ENCODE measurements around the gene FAM227B. TPM values are rescaled to one million over a fixed set of nuclear protein-coding genes. Genes with fewer than 3 reads are reported as not detected.

Gene FAM227B
- total and polyA plus RNA-seq, 10 donors = 4.1 to 7.5 (median 5.2) TPM

- TF ChIP-seq POLR2AphosphoS5 (IDR thresholded peaks at IDR 0.05) (no peak), CTCF (IDR thresholded peaks at IDR 0.05 in 8 of 11, conservative IDR thresholded peaks at IDR 0.05 in 3 of 11) (no peak), POLR2A (IDR thresholded peaks at IDR 0.05) (no peak)
- intact Hi-C loops (cut with DNase I; ENCODE audit: low total_unique reads) = loop anchor here (5.0 kb wide), 1 partner anchor 182 kb away; no protein-coding TSS in a partner anchor
- DNase-seq = no peak
- H3K4me1 ChIP-seq = peaks cover 0 to 7% (median 2%) of the 10 kb centered on the region in 6 donors
- H3K27ac ChIP-seq = no peak overlapping the region
- no peaks in the 10 kb centered on the region for H3K36me3 ChIP-seq
- H3K27me3 ChIP-seq (replicated peaks in 1 of 7) = no peaks in the 10 kb centered on the region
- no peak overlapping the region for H3K4me3 ChIP-seq
- WGBS, 5 donors = 81 to 91% (median 84%) methylated on average over 1 of the region's 1 CpG
- H3K9me3 ChIP-seq = no peaks in the 10 kb centered on the region
These were observed 201.8 kb downstream of the FAM227B start for GRCh38 chr15:49418811-49419210.

- H3K4me3 ChIP-seq = no peak overlapping the region
- no peak for TF ChIP-seq POLR2AphosphoS5 (IDR thresholded peaks at IDR 0.05)
- TF ChIP-seq CTCF (IDR thresholded peaks at IDR 0.05 in 8 of 11, conservative IDR thresholded peaks at IDR 0.05 in 3 of 11) = no peak
- no peak for TF ChIP-seq POLR2A (IDR thresholded peaks at IDR 0.05)
- intact Hi-C loops (cut with DNase I; ENCODE audit: low total_unique reads) = loop anchor here (5.0 kb wide), 1 partner anchor 178 kb away; no protein-coding TSS in a partner anchor
- DNase-seq = no peak
- H3K9me3 ChIP-seq = no peaks in the 10 kb centered on the region
- H3K27ac ChIP-seq = no peak overlapping the region
- no peaks in the 10 kb centered on the region for H3K27me3 ChIP-seq (replicated peaks in 1 of 7)
- H3K4me1 ChIP-seq = no peaks in the 10 kb centered on the region
- no peaks in the 10 kb centered on the region for H3K36me3 ChIP-seq
- 87 to 95% (median 90%) methylated on average over 1 of the region's 1 CpG for WGBS, 5 donors
These were observed 205.0 kb downstream of the FAM227B start for GRCh38 chr15:49415638-49416037.

- Histone ChIP-seq H3K27ac (no peak overlapping the region), H3K4me3 (no peak overlapping the region), H3K9me3 (no peaks in the 10 kb centered on the region), H3K36me3 (no peaks in the 10 kb centered on the region), H3K4me1 (no peaks in the 10 kb centered on the region), H3K27me3 (replicated peaks in 1 of 7) (no peaks in the 10 kb centered on the region)
- intact Hi-C loops (cut with DNase I; ENCODE audit: low total_unique reads) = loop anchor here (5.0 kb wide), 1 partner anchor 178 kb away; no protein-coding TSS in a partner anchor
- no peak for DNase-seq
- TF ChIP-seq POLR2A (IDR thresholded peaks at IDR 0.05) (no peak), POLR2AphosphoS5 (IDR thresholded peaks at IDR 0.05) (no peak), CTCF (IDR thresholded peaks at IDR 0.05 in 8 of 11, conservative IDR thresholded peaks at IDR 0.05 in 3 of 11) (no peak)
These were observed 205.5 kb downstream of the FAM227B start for GRCh38 chr15:49415149-49415548.

GRCh38 chr15:49412797-49413196, 207.8 kb downstream of the FAM227B start:
- H3K27me3 ChIP-seq (replicated peaks in 1 of 7) = no peaks in the 10 kb centered on the region
- intact Hi-C loops (cut with DNase I; ENCODE audit: low total_unique reads) = no loop called here
- H3K9me3 ChIP-seq = no peaks in the 10 kb centered on the region
- no peak for TF ChIP-seq POLR2A (IDR thresholded peaks at IDR 0.05)
- no peak for TF ChIP-seq POLR2AphosphoS5 (IDR thresholded peaks at IDR 0.05)
- TF ChIP-seq CTCF (IDR thresholded peaks at IDR 0.05 in 8 of 11, conservative IDR thresholded peaks at IDR 0.05 in 3 of 11) = no peak
- no peak for DNase-seq
- no peak overlapping the region for H3K27ac ChIP-seq
- H3K36me3 ChIP-seq = no peaks in the 10 kb centered on the region
- no peaks in the 10 kb centered on the region for H3K4me1 ChIP-seq
- H3K4me3 ChIP-seq = no peak overlapping the region

Measured in spleen (tissue), 11 donors.